Gastrocnemius medialis (tissue), 4 donors: Measurements from ENCODE around the gene TBC1D13.

Source experiments
- CTCF ChIP-seq, 5 experiments: fragments of 450-650 bp in 3 of 5; fragments of 200-600 bp in 2 of 5; sonication (generic) in 2 of 5; IDR thresholded peaks in 4 of 5; conservative IDR thresholded peaks in 1 of 5; 1 replicate in 4 of 5; 2 replicates in 1 of 5; pipeline ENCODE4 v1.5.1; 2016 to 2019; ENCODE audit warnings: antibody characterized with exemption in 5 of 5, mild to moderate bottlenecking in 3 of 5, moderate library complexity in 3 of 5
- POLR2A ChIP-seq, 2 donors: fragments of 450-650 bp; IDR thresholded peaks; one replicate each; pipeline ENCODE4 v1.6.1; 2017; ENCODE audit warnings: antibody characterized with exemption in 2 of 2, mild to moderate bottlenecking in 2 of 2, moderate library complexity in 2 of 2

GRCh38 chr9:128770286-128771030 is 16.6 kb upstream of the TBC1D13 start:
- TF ChIP-seq CTCF (IDR thresholded peaks at IDR 0.05 in 4 of 5, conservative IDR thresholded peaks at IDR 0.05 in 1 of 5) (no peak), POLR2A (IDR thresholded peaks at IDR 0.05) (no peak)
